WTC11 (cell line): ENCODE results near the gene GNL3. TPM values are rescaled to one million over a fixed set of nuclear protein-coding genes. Genes with fewer than 3 reads are reported as not detected.

Source experiments
- ATAC-seq: fragments of 200-7000 bp; cut with Tn5 transposase; 2 replicates; pipeline ENCODE4 v1.10.0; 2021; ENCODE audit warnings: mild to moderate bottlenecking, moderate library complexity
- CTCF ChIA-PET: fragments of 300-600 bp; sonication (Branson Sonifier 250); formaldehyde crosslinking; loops from one replicate; lab custom pipeline; 2021; ENCODE audit warnings: antibody characterized with exemption; lab: Charles Lee
- POLR2A ChIA-PET: fragments of 350-600 bp; sonication (Branson Sonifier 250); formaldehyde crosslinking; loops from one replicate; lab custom pipeline; 2021; ENCODE audit warnings: antibody characterized with exemption; lab: Charles Lee
- DNase-seq: peaks from one replicate; pipeline ENCODE4 v3.0.0; 2021; ENCODE audit warnings: low spot score
- H3K27ac Mint-ChIP-seq: 2 replicates; pipeline ENCODE4 v1.8.0; 2021; ENCODE audit warnings: mixed read lengths
- H3K27me3 Mint-ChIP-seq: 2 replicates; pipeline ENCODE4 v1.8.0; 2021; ENCODE audit warnings: low read depth, mild to moderate bottlenecking, moderate library complexity, mixed read lengths
- H3K36me3 Mint-ChIP-seq: 2 replicates; pipeline ENCODE4 v1.8.0; 2021; ENCODE audit warnings: mixed read lengths
- H3K4me1 Mint-ChIP-seq: 2 replicates; pipeline ENCODE4 v1.8.0; 2022; ENCODE audit warnings: mixed read lengths
- H3K4me3 Mint-ChIP-seq: 2 replicates; pipeline ENCODE4 v1.8.0; 2021; ENCODE audit warnings: mild to moderate bottlenecking, moderate library complexity, mixed read lengths
- H3K9me3 Mint-ChIP-seq: 2 replicates; pipeline ENCODE4 v1.8.0; 2021; ENCODE audit warnings: mixed read lengths
- ESRRA ChIP-seq: sonication (generic); formaldehyde crosslinking; IDR thresholded peaks from 2 replicates; pipeline ENCODE4 v1.8.1; 2022; ENCODE audit warnings: mild to moderate bottlenecking, missing genetic modification reagents, borderline replicate concordance
- FOXK1 ChIP-seq: sonication (generic); formaldehyde crosslinking; IDR thresholded peaks from 2 replicates; pipeline ENCODE4 v1.8.0; 2022; ENCODE audit warnings: mild to moderate bottlenecking, moderate library complexity, missing genetic modification reagents
- GABPB1 ChIP-seq: sonication (generic); formaldehyde crosslinking; IDR thresholded peaks from 2 replicates; pipeline ENCODE4 v1.8.1; 2023; ENCODE audit warnings: mild to moderate bottlenecking, missing genetic modification reagents
- GTF2I ChIP-seq: fragments of 250-450 bp; sonication (Bioruptor Pico); conservative IDR thresholded peaks from 2 replicates; pipeline ENCODE4 v1.4.0; 2021; ENCODE audit warnings: mild to moderate bottlenecking
- IRF2 ChIP-seq: sonication (generic); formaldehyde crosslinking; IDR thresholded peaks from 2 replicates; pipeline ENCODE4 v1.8.0; 2022; ENCODE audit warnings: low read depth, missing genetic modification reagents, borderline replicate concordance
- JAZF1 ChIP-seq: fragments of 250-450 bp; sonication (Bioruptor Pico); IDR thresholded peaks from 2 replicates; pipeline ENCODE4 v1.9.0; 2021; ENCODE audit warnings: moderate library complexity, mild to moderate bottlenecking, inconsistent platforms
- JUN ChIP-seq: sonication (generic); formaldehyde crosslinking; IDR thresholded peaks from 2 replicates; pipeline ENCODE4 v1.8.0; 2023; ENCODE audit warnings: mild to moderate bottlenecking, missing genetic modification reagents
- KAT7 ChIP-seq: sonication (generic); formaldehyde crosslinking; IDR thresholded peaks from 2 replicates; pipeline ENCODE4 v1.8.1; 2023; ENCODE audit warnings: missing genetic modification reagents, mild to moderate bottlenecking, borderline replicate concordance
- NR1H2 ChIP-seq: sonication (generic); formaldehyde crosslinking; IDR thresholded peaks from 2 replicates; pipeline ENCODE4 v1.9.0; 2021; ENCODE audit warnings: mild to moderate bottlenecking, moderate library complexity, missing genetic modification reagents
- NR2C2 ChIP-seq: sonication (generic); formaldehyde crosslinking; IDR thresholded peaks from 2 replicates; pipeline ENCODE4 v1.8.0; 2022; ENCODE audit warnings: mild to moderate bottlenecking, missing genetic modification reagents
- NR3C1 ChIP-seq: sonication (generic); formaldehyde crosslinking; conservative IDR thresholded peaks from 2 replicates; pipeline ENCODE4 v1.8.1; 2023; ENCODE audit warnings: low read depth, mild to moderate bottlenecking, missing genetic modification reagents
- PRRX2 ChIP-seq: fragments of 250-450 bp; sonication (Bioruptor Pico); IDR thresholded peaks from 2 replicates; pipeline ENCODE4 v1.8.0; 2021; ENCODE audit warnings: mild to moderate bottlenecking
- RORB ChIP-seq: fragments of 250-450 bp; sonication (Bioruptor Pico); IDR thresholded peaks from 2 replicates; pipeline ENCODE4 v1.9.0; 2021; ENCODE audit warnings: mild to moderate bottlenecking
- SP1 ChIP-seq: sonication (generic); formaldehyde crosslinking; conservative IDR thresholded peaks from 2 replicates; pipeline ENCODE4 v1.8.1; 2022; ENCODE audit warnings: missing genetic modification reagents
- TP53 ChIP-seq: sonication (generic); formaldehyde crosslinking; IDR thresholded peaks from 2 replicates; pipeline ENCODE4 v1.8.1; 2023; ENCODE audit warnings: mild to moderate bottlenecking, missing genetic modification reagents
- ZNF219 ChIP-seq: sonication (generic); formaldehyde crosslinking; IDR thresholded peaks from 2 replicates; pipeline ENCODE4 v1.8.0; 2023; ENCODE audit warnings: missing genetic modification reagents, mild to moderate bottlenecking, borderline replicate concordance
- ZNF671 ChIP-seq: fragments of 250-450 bp; sonication (Bioruptor Pico); IDR thresholded peaks from 2 replicates; pipeline ENCODE4 v1.8.0; 2021; ENCODE audit warnings: mild to moderate bottlenecking
- total RNA-seq: library from RNA; stranded (reverse); gene quantifications from 3 replicates; pipeline ENCODE4 v1.2.3, GENCODE V29; 2021
- TF ChIP-seq, protein P1 (sequence below): sonication (generic); formaldehyde crosslinking; IDR thresholded peaks from 2 replicates; pipeline ENCODE4 v1.8.1; 2022; ENCODE audit warnings: missing genetic modification reagents, borderline replicate concordance
- TF ChIP-seq, protein P2 (sequence below): fragments of 250-450 bp; sonication (Bioruptor Pico); IDR thresholded peaks from 2 replicates; pipeline ENCODE4 v1.9.0; 2021; ENCODE audit warnings: mild to moderate bottlenecking, borderline replicate concordance
- TF ChIP-seq, protein P3 (sequence below): sonication (generic); formaldehyde crosslinking; IDR thresholded peaks from 2 replicates; pipeline ENCODE4 v1.8.1; 2022; ENCODE audit warnings: mild to moderate bottlenecking, moderate library complexity, missing genetic modification reagents
- TF ChIP-seq, protein P4 (sequence below): sonication (generic); formaldehyde crosslinking; IDR thresholded peaks from 2 replicates; pipeline ENCODE4 v1.8.0; 2022; ENCODE audit warnings: mild to moderate bottlenecking, missing genetic modification reagents
- TF ChIP-seq, protein P5 (sequence below): sonication (generic); formaldehyde crosslinking; IDR thresholded peaks from 2 replicates; pipeline ENCODE4 v1.8.0; 2023; ENCODE audit warnings: missing genetic modification reagents, mild to moderate bottlenecking, borderline replicate concordance
- TF ChIP-seq, protein P6 (sequence below): fragments of 250-450 bp; sonication (Bioruptor Pico); IDR thresholded peaks from 2 replicates; pipeline ENCODE4 v2.1.2; 2022; ENCODE audit warnings: mild to moderate bottlenecking, moderate library complexity

GNL3 gene
- total RNA-seq, 1 experiment from 2014 or later, result 180 TPM

DNA sequence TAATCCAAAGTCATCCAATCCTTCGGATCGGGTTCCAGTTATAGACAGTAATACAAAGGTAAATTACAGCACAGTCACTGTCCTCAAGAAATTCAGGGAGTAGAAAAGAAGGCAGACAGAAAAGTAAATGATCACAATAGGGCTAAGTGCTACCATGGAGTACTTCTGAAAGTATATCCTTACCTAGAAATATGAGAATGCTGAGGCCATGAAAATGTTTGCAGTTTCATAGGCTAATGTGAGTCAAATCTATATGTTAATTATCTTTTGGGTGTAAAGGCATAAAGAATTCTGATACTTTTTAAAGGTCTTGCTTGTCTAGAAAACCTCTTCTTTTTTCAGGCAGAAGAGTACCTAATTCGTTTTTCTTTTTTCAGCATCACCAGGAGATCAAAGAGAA is 29.9 kb upstream of the GNL3 start (continued):
- TF ChIP-seq, protein P1, sequence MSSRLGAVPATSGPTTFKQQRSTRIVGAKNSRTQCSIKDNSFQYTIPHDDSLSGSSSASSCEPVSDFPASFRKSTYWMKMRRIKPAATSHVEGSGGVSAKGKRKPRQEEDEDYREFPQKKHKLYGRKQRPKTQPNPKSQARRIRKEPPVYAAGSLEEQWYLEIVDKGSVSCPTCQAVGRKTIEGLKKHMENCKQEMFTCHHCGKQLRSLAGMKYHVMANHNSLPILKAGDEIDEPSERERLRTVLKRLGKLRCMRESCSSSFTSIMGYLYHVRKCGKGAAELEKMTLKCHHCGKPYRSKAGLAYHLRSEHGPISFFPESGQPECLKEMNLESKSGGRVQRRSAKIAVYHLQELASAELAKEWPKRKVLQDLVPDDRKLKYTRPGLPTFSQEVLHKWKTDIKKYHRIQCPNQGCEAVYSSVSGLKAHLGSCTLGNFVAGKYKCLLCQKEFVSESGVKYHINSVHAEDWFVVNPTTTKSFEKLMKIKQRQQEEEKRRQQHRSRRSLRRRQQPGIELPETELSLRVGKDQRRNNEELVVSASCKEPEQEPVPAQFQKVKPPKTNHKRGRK (CRISPR knock-in tag), result no peak
- TF ChIP-seq, protein P2, sequence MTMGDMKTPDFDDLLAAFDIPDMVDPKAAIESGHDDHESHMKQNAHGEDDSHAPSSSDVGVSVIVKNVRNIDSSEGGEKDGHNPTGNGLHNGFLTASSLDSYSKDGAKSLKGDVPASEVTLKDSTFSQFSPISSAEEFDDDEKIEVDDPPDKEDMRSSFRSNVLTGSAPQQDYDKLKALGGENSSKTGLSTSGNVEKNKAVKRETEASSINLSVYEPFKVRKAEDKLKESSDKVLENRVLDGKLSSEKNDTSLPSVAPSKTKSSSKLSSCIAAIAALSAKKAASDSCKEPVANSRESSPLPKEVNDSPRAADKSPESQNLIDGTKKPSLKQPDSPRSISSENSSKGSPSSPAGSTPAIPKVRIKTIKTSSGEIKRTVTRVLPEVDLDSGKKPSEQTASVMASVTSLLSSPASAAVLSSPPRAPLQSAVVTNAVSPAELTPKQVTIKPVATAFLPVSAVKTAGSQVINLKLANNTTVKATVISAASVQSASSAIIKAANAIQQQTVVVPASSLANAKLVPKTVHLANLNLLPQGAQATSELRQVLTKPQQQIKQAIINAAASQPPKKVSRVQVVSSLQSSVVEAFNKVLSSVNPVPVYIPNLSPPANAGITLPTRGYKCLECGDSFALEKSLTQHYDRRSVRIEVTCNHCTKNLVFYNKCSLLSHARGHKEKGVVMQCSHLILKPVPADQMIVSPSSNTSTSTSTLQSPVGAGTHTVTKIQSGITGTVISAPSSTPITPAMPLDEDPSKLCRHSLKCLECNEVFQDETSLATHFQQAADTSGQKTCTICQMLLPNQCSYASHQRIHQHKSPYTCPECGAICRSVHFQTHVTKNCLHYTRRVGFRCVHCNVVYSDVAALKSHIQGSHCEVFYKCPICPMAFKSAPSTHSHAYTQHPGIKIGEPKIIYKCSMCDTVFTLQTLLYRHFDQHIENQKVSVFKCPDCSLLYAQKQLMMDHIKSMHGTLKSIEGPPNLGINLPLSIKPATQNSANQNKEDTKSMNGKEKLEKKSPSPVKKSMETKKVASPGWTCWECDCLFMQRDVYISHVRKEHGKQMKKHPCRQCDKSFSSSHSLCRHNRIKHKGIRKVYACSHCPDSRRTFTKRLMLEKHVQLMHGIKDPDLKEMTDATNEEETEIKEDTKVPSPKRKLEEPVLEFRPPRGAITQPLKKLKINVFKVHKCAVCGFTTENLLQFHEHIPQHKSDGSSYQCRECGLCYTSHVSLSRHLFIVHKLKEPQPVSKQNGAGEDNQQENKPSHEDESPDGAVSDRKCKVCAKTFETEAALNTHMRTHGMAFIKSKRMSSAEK (CRISPR knock-in tag), result no peak
- no peak for TF ChIP-seq NR1H2
- TF ChIP-seq GABPB1 (CRISPR knock-in tag), result no peak
- TF ChIP-seq GTF2I (CRISPR knock-in tag), result no peak
- TF ChIP-seq JUN (CRISPR knock-in tag), result no peak
- TF ChIP-seq, protein P3, sequence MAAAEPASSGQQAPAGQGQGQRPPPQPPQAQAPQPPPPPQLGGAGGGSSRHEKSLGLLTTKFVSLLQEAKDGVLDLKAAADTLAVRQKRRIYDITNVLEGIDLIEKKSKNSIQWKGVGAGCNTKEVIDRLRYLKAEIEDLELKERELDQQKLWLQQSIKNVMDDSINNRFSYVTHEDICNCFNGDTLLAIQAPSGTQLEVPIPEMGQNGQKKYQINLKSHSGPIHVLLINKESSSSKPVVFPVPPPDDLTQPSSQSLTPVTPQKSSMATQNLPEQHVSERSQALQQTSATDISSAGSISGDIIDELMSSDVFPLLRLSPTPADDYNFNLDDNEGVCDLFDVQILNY, result no peak
- no peak for TF ChIP-seq ZNF671 (CRISPR knock-in tag)
- TF ChIP-seq KAT7 (CRISPR knock-in tag), result no peak
- TF ChIP-seq, all 79 proteins: peak for 0

DNA sequence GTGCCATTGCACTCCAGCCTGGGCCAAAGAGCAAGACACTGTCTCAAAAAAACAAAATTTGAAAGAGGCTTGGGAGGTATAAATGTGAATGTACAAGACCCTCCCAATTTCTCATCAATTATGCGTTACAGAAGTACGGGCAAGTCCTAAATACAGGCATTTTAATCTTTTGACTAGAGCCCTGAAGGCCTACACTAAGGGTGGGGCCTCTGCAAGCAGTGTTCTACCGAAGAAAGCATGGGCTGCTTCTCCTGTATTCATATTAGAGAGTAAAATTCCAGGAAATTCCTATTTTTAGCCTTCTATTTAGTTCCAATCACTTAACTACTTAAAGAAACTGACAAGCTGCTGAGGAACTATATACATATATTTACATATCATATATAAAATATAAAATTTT is 25.8 kb upstream of the GNL3 start:
- ATAC-seq, result no peak
- CTCF ChIA-PET, result interaction anchor here (0.6 kb wide), 1 partner anchor 69 kb away, joined by 4 read pairs; no protein-coding TSS in a partner anchor
- TF ChIP-seq GTF2I (CRISPR knock-in tag) (no peak), SP1 (CRISPR knock-in tag) (no peak), RORB (CRISPR knock-in tag) (no peak), FOXK1 (CRISPR knock-in tag) (no peak), IRF2 (CRISPR knock-in tag) (no peak), PRRX2 (no peak), TP53 (CRISPR knock-in tag) (no peak), NR2C2 (CRISPR knock-in tag) (no peak), ZNF219 (CRISPR knock-in tag) (no peak), NR3C1 (CRISPR knock-in tag) (no peak), ESRRA (no peak), JAZF1 (CRISPR knock-in tag) (no peak)
- TF ChIP-seq, protein P4, sequence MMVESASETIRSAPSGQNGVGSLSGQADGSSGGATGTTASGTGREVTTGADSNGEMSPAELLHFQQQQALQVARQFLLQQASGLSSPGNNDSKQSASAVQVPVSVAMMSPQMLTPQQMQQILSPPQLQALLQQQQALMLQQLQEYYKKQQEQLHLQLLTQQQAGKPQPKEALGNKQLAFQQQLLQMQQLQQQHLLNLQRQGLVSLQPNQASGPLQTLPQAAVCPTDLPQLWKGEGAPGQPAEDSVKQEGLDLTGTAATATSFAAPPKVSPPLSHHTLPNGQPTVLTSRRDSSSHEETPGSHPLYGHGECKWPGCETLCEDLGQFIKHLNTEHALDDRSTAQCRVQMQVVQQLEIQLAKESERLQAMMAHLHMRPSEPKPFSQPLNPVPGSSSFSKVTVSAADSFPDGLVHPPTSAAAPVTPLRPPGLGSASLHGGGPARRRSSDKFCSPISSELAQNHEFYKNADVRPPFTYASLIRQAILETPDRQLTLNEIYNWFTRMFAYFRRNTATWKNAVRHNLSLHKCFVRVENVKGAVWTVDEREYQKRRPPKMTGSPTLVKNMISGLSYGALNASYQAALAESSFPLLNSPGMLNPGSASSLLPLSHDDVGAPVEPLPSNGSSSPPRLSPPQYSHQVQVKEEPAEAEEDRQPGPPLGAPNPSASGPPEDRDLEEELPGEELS, result no peak
- TF ChIP-seq, protein P5, sequence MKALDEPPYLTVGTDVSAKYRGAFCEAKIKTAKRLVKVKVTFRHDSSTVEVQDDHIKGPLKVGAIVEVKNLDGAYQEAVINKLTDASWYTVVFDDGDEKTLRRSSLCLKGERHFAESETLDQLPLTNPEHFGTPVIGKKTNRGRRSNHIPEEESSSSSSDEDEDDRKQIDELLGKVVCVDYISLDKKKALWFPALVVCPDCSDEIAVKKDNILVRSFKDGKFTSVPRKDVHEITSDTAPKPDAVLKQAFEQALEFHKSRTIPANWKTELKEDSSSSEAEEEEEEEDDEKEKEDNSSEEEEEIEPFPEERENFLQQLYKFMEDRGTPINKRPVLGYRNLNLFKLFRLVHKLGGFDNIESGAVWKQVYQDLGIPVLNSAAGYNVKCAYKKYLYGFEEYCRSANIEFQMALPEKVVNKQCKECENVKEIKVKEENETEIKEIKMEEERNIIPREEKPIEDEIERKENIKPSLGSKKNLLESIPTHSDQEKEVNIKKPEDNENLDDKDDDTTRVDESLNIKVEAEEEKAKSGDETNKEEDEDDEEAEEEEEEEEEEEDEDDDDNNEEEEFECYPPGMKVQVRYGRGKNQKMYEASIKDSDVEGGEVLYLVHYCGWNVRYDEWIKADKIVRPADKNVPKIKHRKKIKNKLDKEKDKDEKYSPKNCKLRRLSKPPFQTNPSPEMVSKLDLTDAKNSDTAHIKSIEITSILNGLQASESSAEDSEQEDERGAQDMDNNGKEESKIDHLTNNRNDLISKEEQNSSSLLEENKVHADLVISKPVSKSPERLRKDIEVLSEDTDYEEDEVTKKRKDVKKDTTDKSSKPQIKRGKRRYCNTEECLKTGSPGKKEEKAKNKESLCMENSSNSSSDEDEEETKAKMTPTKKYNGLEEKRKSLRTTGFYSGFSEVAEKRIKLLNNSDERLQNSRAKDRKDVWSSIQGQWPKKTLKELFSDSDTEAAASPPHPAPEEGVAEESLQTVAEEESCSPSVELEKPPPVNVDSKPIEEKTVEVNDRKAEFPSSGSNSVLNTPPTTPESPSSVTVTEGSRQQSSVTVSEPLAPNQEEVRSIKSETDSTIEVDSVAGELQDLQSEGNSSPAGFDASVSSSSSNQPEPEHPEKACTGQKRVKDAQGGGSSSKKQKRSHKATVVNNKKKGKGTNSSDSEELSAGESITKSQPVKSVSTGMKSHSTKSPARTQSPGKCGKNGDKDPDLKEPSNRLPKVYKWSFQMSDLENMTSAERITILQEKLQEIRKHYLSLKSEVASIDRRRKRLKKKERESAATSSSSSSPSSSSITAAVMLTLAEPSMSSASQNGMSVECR (CRISPR knock-in tag), result no peak
- TF ChIP-seq, protein P6, sequence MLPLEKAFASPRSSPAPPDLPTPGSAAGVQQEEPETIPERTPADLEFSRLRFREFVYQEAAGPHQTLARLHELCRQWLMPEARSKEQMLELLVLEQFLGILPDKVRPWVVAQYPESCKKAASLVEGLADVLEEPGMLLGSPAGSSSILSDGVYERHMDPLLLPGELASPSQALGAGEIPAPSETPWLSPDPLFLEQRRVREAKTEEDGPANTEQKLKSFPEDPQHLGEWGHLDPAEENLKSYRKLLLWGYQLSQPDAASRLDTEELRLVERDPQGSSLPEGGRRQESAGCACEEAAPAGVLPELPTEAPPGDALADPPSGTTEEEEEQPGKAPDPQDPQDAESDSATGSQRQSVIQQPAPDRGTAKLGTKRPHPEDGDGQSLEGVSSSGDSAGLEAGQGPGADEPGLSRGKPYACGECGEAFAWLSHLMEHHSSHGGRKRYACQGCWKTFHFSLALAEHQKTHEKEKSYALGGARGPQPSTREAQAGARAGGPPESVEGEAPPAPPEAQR (CRISPR knock-in tag), result no peak

More for the DNA sequence above, 25.8 kb upstream of the GNL3 start:
- Mint-ChIP-seq H3K4me3 (no peak overlapping the region), H3K27me3 (no peaks in the 10 kb centered on the region), H3K36me3 (peaks cover 47% of the 10 kb centered on the region), H3K9me3 (no peaks in the 10 kb centered on the region), H3K4me1 (peaks cover 7% of the 10 kb centered on the region), H3K27ac (no peak overlapping the region)
- DNase-seq, result no peak
- POLR2A ChIA-PET, result no interaction called here
